Measurements from ENCODE around the gene AGFG1. TPM values are rescaled to one million over a fixed set of nuclear protein-coding genes. Genes with fewer than 3 reads are reported as not detected.

The AGFG1 gene
- total RNA-seq, 2 donors from 2014 or later = 64.6 to 77.3 TPM

GRCh38 chr2:227460070-227460485 lies 11.9 kb upstream of the AGFG1 start:
- no peak for ATAC-seq
- intact Hi-C loops (cut with DNase I, micrococcal nuclease) = no loop called here

GRCh38 chr2:227460833-227461232 lies 11.1 kb upstream of the AGFG1 start:
- DNase-seq = no peak
- intact Hi-C loops (cut with DNase I, micrococcal nuclease) = no loop called here
- no peak for ATAC-seq

More at GRCh38 chr2:227460070-227460485, 11.9 kb upstream of the AGFG1 start:
- DNase-seq = no peak

- intact Hi-C loops (cut with DNase I, micrococcal nuclease) = no loop called here
- DNase-seq (no peak), ATAC-seq (no peak)
These were observed 10.0 kb upstream of the AGFG1 start for GRCh38 chr2:227461811-227462461.

GRCh38 chr2:227462462-227462951 lies 9.4 kb upstream of the AGFG1 start:
- DNase-seq (no peak), ATAC-seq (no peak)
- intact Hi-C loops (cut with DNase I, micrococcal nuclease) = no loop called here

- ATAC-seq = no peak
- DNase-seq = no peak
- intact Hi-C loops (cut with DNase I, micrococcal nuclease) = no loop called here
These were observed 8.7 kb upstream of the AGFG1 start for GRCh38 chr2:227462972-227463931.

GRCh38 chr2:227464361-227464760 lies 7.6 kb upstream of the AGFG1 start:
- DNase-seq (no peak), ATAC-seq (no peak)
- intact Hi-C loops (cut with DNase I, micrococcal nuclease) = no loop called here

GRCh38 chr2:227464851-227465250 lies 7.1 kb upstream of the AGFG1 start:
- no peak for DNase-seq
- no peak for ATAC-seq
- intact Hi-C loops (cut with DNase I, micrococcal nuclease) = no loop called here

- DNase-seq (no peak), ATAC-seq (no peak)
- intact Hi-C loops (cut with DNase I, micrococcal nuclease) = no loop called here
These were observed 4.9 kb upstream of the AGFG1 start for GRCh38 chr2:227466887-227467600.

GRCh38 chr2:227471412-227471811 lies 544 bp upstream of the AGFG1 start:
- intact Hi-C loops (cut with DNase I, micrococcal nuclease) = loop anchor here in 1 of 2 donors (10.0 kb wide), 1 partner anchor 293 kb away; no protein-coding TSS in a partner anchor
- no peak for DNase-seq
- ATAC-seq = no peak

- intact Hi-C loops (cut with DNase I, micrococcal nuclease) = loop anchor here in 1 of 2 donors (10.0 kb wide), 1 partner anchor 292 kb away; no protein-coding TSS in a partner anchor
- ATAC-seq (peak; percentile 69), DNase-seq (peak; percentile 49 to 65)
These were observed 537 bp downstream of the AGFG1 start for GRCh38 chr2:227472265-227473121.

GRCh38 chr2:227473122-227473461 lies 1.1 kb downstream of the AGFG1 start:
- DNase-seq (no peak), ATAC-seq (no peak)
- intact Hi-C loops (cut with DNase I, micrococcal nuclease) = loop anchor here in 1 of 2 donors (10.0 kb wide), 1 partner anchor 292 kb away; no protein-coding TSS in a partner anchor

- DNase-seq (no peak), ATAC-seq (no peak)
- intact Hi-C loops (cut with DNase I, micrococcal nuclease) = loop anchor here in 1 of 2 donors (10.0 kb wide), 1 partner anchor 291 kb away; no protein-coding TSS in a partner anchor
These were observed 1.9 kb downstream of the AGFG1 start for GRCh38 chr2:227473806-227474205.

GRCh38 chr2:227474410-227474809 lies 2.5 kb downstream of the AGFG1 start:
- intact Hi-C loops (cut with DNase I, micrococcal nuclease) = loop anchor here in 1 of 2 donors (10.0 kb wide), 1 partner anchor 290 kb away; no protein-coding TSS in a partner anchor
- DNase-seq (no peak), ATAC-seq (peak; percentile 33)

GRCh38 chr2:227477291-227477690 lies 5.3 kb downstream of the AGFG1 start:
- no peak for ATAC-seq
- intact Hi-C loops (cut with DNase I, micrococcal nuclease) = loop anchor here in 1 of 2 donors (10.0 kb wide), 1 partner anchor 288 kb away; no protein-coding TSS in a partner anchor
- DNase-seq = no peak

GRCh38 chr2:227479865-227480475 lies 8.0 kb downstream of the AGFG1 start:
- intact Hi-C loops (cut with DNase I, micrococcal nuclease) = loop anchor here in 1 of 2 donors (10.0 kb wide), 1 partner anchor 285 kb away; no protein-coding TSS in a partner anchor
- DNase-seq (no peak), ATAC-seq (peak; percentile 45)

GRCh38 chr2:227480528-227480927 lies 8.6 kb downstream of the AGFG1 start:
- no peak for DNase-seq
- no peak for ATAC-seq
- intact Hi-C loops (cut with DNase I, micrococcal nuclease) = no loop called here

- ATAC-seq (no peak), DNase-seq (no peak)
- intact Hi-C loops (cut with DNase I, micrococcal nuclease) = no loop called here
These were observed 10.8 kb downstream of the AGFG1 start for GRCh38 chr2:227482638-227483340.

Measured in left colon (tissue), 2 donors.